ENCODE measurements around the gene PSIP1.
"Not testable (repeated sequence)": the region's sequence is repeated elsewhere in the genome, so short reads cannot be mapped to it uniquely, and the experiment has no call there.

PSIP1 gene

DNA sequence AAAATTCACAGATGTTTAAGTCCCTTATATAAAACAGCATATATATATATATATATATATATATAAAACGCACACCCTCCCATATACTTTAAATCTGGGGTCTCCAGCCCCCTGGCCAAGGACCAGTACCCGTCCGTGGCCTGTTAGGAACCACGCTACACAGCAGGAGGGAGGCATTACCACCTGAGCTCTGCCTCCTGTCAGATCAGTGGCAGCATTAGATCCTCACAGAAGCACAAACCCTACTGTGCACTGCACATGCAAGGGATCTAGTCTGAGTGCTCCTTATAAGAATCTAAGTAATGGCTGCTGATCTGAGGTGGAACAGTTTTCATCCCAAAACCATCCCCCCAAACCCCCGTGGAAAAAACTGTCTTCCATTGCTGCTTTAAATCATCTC is 9.0 kb downstream of the PSIP1 start:
- DNase-seq (ENCODE audit: low spot score), result no peak

- no peak for DNase-seq (ENCODE audit: low spot score)
Measured at GRCh38 chr9:15501179-15501578, 9.6 kb downstream of the PSIP1 start.

GRCh38 chr9:15499139-15499538 is 11.6 kb downstream of the PSIP1 start:
- no peak for DNase-seq (ENCODE audit: low spot score)

DNA sequence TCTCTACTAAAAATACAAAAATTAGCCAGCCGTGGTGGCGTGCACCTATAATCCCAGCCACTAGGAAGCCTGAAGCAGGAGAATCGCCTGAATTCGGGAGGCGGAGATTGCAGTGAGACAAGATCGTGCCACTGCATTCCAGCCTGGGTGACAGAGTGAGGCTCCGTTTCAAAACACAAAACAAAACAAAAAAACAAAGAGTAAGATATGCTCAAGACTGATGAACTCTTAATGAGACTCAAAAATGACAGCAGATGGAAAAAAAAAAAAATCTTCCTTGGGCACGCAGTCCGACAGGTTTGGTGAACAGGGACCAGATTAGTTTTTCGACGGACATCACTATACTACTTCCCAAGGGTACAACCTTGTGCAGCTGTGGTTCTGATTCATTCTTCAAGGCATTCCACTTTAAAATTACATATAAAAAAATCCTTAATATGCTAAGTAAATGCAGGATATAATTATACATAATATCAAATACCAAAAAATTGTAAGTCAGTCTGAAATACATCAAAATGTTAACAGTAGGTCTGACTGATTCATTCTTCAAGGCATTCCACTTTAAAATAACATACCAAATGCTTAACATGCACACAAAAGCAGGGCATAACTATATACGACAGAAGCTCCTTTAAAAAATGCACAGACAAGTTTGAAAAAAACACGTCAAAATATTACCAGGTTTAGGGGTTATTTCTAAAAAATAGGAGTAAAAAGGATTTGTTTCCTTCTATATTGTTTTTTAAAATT is 12.3 kb downstream of the PSIP1 start:
- no peak for DNase-seq (ENCODE audit: low spot score)

- DNase-seq (ENCODE audit: low spot score), result no peak
Measured at GRCh38 chr9:15492485-15493150, 18.2 kb downstream of the PSIP1 start.

GRCh38 chr9:15491950-15492349 is 18.8 kb downstream of the PSIP1 start:
- DNase-seq (ENCODE audit: low spot score), result no peak

GRCh38 chr9:15485836-15486666 is 24.7 kb downstream of the PSIP1 start:
- peak; percentile 10 for DNase-seq (ENCODE audit: low spot score)

- no peak for DNase-seq (ENCODE audit: low spot score)
Measured at GRCh38 chr9:15484802-15485201, 26.0 kb downstream of the PSIP1 start.

DNA sequence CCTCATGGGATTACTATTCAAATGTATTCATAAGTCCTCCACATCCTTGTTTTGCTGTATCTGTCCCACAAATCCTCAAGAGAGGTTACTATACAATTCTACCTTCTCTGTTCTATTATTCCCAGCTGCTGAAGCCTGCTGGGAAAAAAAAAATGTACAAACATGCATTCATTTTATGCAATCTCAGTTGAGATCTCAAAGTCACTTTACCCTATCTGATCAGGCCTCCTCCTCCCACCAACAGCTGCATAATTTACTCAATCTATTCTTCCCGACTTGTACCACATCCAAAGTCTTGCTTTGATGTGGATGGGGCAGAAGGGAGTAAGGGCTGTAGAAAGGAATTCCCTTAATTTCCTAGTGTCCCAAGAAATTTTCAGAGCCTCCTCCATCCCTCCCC is 28.6 kb downstream of the PSIP1 start:
- DNase-seq (ENCODE audit: low spot score), result no peak

GRCh38 chr9:15480028-15480427 is 30.7 kb downstream of the PSIP1 start:
- no peak for DNase-seq (ENCODE audit: low spot score)

- no peak for DNase-seq (ENCODE audit: low spot score)
Measured at GRCh38 chr9:15475923-15476536, 34.7 kb downstream of the PSIP1 start.

- no peak for DNase-seq (ENCODE audit: low spot score)
Measured at GRCh38 chr9:15469862-15470261, 40.9 kb downstream of the PSIP1 start.

DNA sequence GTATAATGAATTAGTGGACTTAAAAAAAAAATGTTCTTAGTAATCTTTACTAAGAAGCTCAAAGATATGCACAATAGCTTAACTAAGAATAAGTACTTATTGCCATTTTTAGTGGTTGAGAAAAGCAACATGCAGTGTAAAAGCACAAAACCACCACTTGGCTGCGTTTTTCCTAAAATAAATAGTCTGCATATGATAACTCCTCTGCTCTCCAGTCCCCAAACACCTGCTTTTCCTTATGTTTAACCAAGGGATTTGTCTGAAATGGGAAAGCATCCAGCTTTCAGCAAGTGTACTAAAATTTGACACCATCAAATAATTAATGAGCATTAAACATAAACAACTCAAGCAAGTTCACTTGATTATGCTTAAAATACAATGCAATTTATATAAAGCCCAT is 41.4 kb downstream of the PSIP1 start:
- no peak for DNase-seq (ENCODE audit: low spot score)

GRCh38 chr9:15468145-15468544 is 42.6 kb downstream of the PSIP1 start:
- no peak for DNase-seq (ENCODE audit: low spot score)

DNA sequence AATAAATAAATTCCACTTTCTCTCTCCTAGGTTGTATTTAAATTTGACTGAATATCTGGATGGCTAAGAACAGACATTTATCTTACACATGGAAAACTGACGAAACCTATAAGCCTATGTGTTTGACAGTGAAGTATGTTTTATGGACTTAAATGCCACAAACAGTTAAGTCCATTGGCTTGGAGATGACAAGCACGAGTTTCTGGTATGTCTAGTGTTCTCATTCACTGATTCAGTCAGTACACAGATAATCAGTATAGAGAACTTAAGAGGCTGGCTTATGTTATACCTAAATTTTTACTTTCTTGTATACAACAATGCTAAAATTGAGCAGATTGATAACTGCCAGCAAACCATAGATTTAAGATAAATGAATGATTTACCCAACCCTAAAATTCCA is 49.2 kb downstream of the PSIP1 start:
- no peak for DNase-seq (ENCODE audit: low spot score)

DNA sequence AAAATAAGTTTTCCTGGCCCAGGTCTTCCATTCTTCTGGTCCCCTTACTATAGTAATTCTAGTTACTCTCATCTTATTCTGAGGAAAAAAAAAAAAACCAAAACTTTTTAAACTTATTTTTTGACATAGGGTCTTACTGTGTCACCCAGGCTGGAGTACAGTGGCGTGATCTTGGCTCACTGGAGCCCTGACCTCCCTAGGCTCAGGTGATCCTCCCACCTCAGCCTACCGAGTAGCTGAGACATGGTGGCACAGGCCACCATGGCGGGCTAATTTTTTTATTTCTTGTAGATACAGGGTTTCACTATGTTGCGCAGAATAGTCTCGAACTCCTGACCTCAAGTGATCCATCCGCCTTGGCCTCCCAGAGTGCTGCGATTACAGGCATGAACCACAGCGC is 49.7 kb downstream of the PSIP1 start:
- no peak for DNase-seq (ENCODE audit: low spot score)

DNA sequence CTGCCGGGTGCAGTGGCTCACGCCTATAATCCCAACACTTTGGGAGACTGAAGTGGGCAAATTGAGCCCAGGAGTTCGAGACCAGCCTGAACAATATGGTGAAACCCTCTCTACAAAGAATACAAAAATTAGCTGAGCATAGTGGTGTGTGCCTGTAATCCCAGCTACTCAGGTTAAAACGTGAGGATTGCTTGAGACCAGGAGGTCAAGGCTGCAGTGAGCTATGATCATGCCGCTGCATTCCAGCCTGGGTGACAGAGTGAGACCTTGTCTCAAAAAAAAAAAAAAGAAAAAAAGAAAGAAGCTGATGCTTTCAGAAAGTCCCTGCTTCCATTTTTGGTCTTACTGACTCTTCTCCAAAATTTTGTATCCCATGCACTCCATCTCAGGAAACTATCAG is 56.8 kb downstream of the PSIP1 start:
- DNase-seq (ENCODE audit: low spot score), result no peak

- DNase-seq (ENCODE audit: low spot score), result no peak
Measured at GRCh38 chr9:15444141-15444540, 66.6 kb downstream of the PSIP1 start.

GRCh38 chr9:15442264-15442663 is 68.5 kb downstream of the PSIP1 start:
- not testable (repeated sequence) for DNase-seq (ENCODE audit: low spot score)

DNA sequence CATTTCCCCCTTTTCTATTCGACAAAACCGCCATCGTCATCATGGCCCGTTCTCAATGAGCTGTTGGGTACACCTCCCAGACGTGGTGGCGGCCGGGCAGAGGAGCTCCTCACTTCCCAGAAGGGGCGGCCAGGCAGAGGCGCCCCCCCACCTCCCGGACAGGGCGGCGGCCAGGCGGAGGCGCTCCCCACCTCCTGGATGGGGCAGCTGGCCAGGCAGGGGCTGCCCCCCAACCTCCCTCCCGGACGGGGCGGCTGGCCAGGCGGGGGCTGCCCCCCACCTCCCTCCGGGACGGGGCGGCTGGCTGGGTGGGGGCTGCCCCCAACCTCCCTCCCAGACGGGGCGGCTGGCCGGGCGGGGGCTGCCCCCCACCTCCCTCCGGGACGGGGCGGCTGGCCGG is 68.9 kb downstream of the PSIP1 start:
- not testable (repeated sequence) for DNase-seq (ENCODE audit: low spot score)

DNA sequence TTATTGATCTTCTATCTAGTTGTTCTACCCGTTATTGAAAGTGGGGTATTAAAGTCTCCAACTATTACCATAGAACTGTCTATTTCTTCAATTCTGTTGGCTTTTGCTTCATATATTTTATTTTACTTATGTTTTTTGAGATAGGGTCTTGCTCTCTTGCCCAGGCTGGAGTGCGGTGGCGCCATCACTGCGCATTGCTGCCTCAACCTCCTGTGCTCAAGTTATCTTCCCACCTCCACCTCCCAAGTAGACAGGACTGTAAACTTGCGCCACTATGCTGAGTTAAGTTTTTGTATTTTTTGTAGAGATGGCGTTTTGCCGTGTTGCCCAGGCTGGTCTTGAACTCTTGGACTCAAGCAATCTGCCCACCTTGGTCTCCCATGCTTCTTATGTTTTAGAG is 71.9 kb downstream of the PSIP1 start:
- DNase-seq (ENCODE audit: low spot score), result no peak

DNA sequence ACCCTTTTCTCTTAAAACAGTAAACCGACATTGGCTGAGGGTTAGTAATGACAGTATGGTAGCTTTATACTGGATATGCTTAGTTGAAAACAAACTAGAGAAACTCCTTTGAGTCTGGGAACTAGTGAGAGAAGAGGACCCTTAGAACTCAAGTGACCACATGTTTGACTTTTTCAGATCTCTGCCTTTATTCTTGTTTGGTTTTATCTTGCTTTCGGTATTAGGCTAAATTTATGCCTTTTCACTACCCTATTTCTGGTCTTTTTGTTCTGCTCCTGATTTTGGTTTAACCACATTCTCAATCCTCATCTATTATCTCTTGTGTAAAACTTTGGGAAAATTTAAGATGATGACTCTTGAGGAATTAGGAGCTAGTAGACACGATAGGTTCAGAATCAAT is 77.1 kb downstream of the PSIP1 start:
- DNase-seq (ENCODE audit: low spot score), result no peak

- DNase-seq (ENCODE audit: low spot score), result no peak
Measured at GRCh38 chr9:15433191-15433590, 77.6 kb downstream of the PSIP1 start.

All from activated CD4-positive, alpha-beta T cell treated with anti-CD3 and anti-CD28 coated beads, Interleukin-2, Interleukin-4, amounts not matched to agents 100 ng/mL and 50 ng/mL, durations not matched to agents 16 hours and 8 hours (primary cell).